Activated T-cell treated with anti-CD3 and anti-CD28 coated beads for 48 hours (primary cell): ENCODE measurements around the gene TMEM59.
"Not testable (repeated sequence)": the region's sequence is repeated elsewhere in the genome, so short reads cannot be mapped to it uniquely, and the experiment has no call there.

Source experiments
- DNase-seq: peaks from one replicate; pipeline ENCODE4 v3.0.0-alpha.2; 2020; ENCODE audit warnings: low read depth

TMEM59 gene, protein sequence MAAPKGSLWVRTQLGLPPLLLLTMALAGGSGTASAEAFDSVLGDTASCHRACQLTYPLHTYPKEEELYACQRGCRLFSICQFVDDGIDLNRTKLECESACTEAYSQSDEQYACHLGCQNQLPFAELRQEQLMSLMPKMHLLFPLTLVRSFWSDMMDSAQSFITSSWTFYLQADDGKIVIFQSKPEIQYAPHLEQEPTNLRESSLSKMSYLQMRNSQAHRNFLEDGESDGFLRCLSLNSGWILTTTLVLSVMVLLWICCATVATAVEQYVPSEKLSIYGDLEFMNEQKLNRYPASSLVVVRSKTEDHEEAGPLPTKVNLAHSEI

GRCh38 chr1:54052934-54053744, at the start of gene TMEM59, which contains the start of gene TCEANC2:
Gene TMEM59 (minus strand): TSS chr1:54053204. CDS start chr1:54053188, 16 bp downstream.
Gene TCEANC2 (plus strand): TSS chr1:54053608. CDS start chr1:54054423, 815 bp downstream.
- DNase-seq: peak; percentile 95

- DNase-seq: no peak
These were observed 47.5 kb upstream of the TMEM59 start for GRCh38 chr1:54100500-54100899.

- no peak for DNase-seq
These were observed 46.1 kb upstream of the TMEM59 start for GRCh38 chr1:54099061-54099610.

DNA sequence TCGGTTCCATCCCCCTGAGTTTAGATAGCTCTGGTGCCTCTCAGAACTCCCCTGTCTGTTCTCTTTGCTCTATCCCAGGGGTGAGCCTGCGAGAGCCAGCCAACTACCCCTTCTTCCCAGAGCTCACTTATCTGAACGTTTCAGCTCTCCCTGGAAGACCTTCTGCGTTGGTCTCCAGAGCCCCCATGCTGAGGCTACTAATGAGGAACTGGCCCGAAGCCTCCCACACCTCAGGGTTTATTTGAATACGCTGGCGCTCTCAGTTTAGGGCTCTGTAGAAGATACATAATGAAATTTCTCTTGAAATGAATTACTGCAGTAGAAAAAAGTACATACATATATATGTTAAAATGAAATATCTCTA, 43.9 kb upstream of the TMEM59 start:
- DNase-seq: no peak

DNA sequence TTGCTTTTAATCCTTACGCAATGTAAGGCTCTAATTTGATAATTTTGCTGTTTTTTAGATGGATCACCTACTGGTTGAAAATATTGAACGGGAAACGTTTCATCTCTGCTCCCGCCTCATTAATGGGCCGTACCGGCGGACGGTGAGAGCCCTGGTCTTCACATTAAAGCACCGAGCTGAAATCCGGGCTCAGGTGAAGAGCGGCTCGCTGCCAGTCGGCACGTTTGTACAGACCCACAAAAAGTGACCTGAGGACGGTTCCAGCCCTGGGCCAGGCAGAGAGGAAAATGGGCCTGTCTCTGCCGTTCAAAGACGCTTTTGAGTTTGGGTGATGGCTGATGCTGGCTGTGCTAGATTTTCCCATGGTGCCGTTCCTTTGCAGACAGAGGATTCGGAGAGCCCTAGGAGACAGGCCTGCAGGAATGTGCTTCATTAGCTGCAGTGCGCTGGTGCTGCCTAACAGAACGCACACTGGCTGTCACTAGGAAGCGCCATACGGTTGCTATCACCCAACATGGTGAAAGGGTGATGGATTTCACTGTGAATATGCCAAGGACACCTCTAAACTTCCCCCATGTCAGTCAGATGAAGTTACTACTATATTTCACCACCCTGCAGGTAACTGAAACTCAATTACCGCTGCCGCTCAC, 43.3 kb upstream of the TMEM59 start:
- no peak for DNase-seq

- DNase-seq: no peak
These were observed 42.7 kb upstream of the TMEM59 start for GRCh38 chr1:54095546-54096226.

DNA sequence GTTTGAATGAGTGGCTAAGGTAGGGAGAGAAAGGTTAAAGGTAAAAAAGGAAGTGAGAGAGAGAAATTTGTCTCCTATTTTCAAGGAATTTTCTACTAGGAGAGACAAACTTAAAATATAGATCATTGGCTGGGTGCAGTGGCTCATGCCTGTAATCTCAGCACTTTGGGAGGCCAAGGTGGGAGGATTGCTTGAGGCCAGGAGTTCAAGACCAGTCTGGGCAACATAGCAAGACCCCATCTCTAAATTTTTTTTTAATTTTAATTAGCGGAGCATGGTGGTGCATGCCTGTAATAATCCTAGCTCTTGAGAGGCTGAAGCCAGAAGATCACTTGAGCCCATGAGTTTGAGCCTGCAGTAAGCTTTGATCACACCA, 41.7 kb upstream of the TMEM59 start:
- DNase-seq: not testable (repeated sequence)

DNA sequence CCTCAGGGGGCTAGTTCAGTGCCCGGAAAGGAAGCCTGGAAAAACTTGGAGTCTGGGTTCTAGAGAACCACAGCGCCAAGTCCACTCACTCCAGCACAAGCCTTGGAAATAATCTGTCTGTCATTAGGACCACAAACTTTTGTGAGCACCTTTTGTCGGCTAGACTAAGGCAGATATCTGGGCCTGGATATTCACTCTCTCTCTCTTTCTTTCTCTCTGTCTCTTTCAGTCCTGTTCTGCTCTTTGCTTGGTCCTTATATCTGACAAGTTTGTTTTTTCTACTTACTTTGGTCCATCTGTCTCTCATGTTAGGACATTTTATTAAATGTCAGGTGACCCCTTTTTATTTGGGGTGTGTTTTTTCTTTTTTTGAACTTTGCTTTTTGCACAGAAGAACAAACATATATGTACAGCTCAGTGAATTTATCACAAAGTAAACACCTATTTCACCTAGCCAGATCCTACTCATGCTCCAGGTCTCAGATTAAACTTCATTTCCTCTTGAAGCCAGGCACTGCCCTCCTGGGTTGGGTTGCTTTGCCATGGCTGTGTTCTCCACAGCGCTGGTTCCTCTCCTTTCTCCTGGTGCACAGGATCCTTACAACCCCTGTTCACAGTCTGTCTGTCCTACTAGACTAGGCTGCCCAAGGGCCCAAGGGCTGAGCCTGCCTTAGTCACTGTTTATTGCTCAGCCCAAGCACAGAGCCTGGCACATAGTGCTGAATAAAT, 41.2 kb upstream of the TMEM59 start:
- no peak for DNase-seq

GRCh38 chr1:54091666-54092065, 38.7 kb upstream of the TMEM59 start:
- no peak for DNase-seq

GRCh38 chr1:54088385-54088784, 35.4 kb upstream of the TMEM59 start:
- DNase-seq: no peak

DNA sequence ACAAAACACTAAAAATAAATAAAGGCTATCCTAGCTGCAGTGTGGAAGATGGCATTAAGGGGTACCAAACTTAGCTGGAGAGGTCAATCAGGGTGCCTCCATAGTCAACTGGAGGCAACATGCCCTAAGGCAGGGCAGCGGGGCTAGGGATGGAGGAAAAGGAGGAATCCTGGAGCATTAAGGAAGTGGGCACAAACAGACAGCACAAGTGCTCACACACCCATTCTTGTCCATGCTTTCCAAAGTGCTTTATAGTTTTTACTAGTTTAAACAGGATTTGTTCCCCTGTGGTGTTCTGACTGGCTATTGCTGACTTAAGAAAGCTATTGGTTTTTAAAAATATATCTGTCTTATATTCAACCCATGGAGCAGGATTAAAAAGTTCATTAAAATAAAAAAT, 33.8 kb upstream of the TMEM59 start:
- DNase-seq: no peak

DNA sequence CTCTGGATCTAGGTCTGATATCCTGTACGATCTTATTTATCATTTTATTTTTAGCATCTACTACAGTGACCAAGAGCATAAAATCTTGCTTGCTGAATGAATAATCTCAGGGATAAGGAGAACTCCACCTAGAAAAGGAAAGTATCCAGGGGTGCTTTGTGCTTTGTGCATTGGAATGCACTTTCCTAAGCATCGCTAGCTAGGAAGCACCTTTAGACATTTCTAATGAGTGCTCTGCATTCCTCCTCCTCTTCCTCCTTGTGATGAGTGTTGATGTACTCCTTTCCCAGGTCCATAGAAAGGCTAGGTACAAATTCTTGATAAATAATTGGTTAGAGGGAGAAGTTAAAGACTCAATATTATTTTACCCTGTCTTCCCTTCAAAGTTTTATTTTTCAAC, 31.8 kb upstream of the TMEM59 start:
- no peak for DNase-seq

GRCh38 chr1:54081306-54082270, 28.6 kb upstream of the TMEM59 start:
- peak; percentile 42 for DNase-seq

- no peak for DNase-seq
These were observed 27.6 kb upstream of the TMEM59 start for GRCh38 chr1:54080598-54081049.

GRCh38 chr1:54077359-54077758, 24.4 kb upstream of the TMEM59 start:
- no peak for DNase-seq

DNA sequence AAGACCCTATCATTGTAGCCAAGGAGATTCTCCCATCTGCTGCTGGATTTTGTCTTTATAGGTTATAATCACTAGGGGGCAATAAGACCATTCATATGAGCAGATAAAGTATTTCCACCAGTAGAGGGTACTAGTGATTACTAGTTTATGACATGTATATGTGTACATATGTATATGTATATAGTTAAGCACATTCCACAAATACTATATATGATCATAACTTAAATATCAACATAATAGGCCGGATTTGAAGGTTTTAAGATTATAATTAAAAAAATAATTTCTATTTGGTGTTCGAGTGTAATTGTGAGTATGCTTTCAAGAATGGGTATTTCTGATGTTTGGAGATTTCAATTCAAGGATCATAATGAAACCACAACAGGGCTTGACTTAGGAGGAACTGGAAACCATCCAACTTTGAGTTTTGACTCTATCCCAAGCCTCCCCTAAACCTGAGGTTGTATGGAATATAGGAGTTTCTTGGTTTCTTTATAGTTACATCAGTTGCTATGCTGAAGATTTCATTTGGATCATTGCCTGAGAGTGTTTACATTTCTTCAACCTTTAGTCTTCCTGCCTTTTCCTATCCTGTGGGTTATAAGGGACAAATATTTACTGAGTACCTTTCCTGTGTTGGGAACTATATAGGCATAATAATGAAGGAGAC, 17.3 kb upstream of the TMEM59 start:
- no peak for DNase-seq

DNA sequence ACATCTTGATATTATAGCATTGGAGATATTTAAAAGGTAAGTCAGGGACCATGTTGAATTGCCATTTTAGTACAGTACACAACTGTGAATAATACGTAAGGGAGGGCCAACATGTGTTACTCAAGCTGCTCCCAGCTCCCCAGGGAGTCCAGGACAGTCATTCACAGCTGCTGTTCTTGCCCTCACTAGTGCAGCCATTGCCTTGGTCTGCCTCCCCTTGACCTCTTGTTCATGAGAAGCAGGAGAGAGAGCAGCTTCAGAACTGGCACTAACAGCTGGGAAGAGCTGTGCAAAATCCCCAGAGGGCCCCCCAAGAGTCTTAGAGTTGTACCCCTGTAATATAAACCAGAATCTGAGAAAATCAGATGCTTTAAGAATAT, 16.8 kb upstream of the TMEM59 start:
- DNase-seq: no peak

- no peak for DNase-seq
These were observed 11.3 kb upstream of the TMEM59 start for GRCh38 chr1:54064299-54064698.

- no peak for DNase-seq
These were observed 1.4 kb upstream of the TMEM59 start for GRCh38 chr1:54054438-54054749.
